SK-N-SH (cell line): ENCODE results near the gene PTPRD. TPM values are rescaled to one million over a fixed set of nuclear protein-coding genes. Genes with fewer than 3 reads are reported as not detected.

ENCODE experiments used
- CTCF ChIA-PET: fragments of 300-600, 350-600 bp; formaldehyde crosslinking; extraction: SDS; loops from one replicate; lab custom pipeline; 2021; lab: Yijun Ruan, JAX
- POLR2A ChIA-PET: fragments of 350-600 bp; sonication (Branson Sonifier 250); formaldehyde crosslinking; extraction: SDS; loops from one replicate; lab custom pipeline; 2020; ENCODE audit warnings: antibody characterized with exemption, inconsistent platforms; lab: Yijun Ruan, JAX
- DNase-seq: peaks from one replicate; pipeline ENCODE4 v3.0.0; 2012
- H2AFZ ChIP-seq: fragments of 200-600 bp; sonication (generic); 2 replicates; pipeline ENCODE4 v1.8.1; 2016; ENCODE audit warnings: antibody characterized with exemption, mild to moderate bottlenecking, low read depth
- H3F3A ChIP-seq: fragments of 200-600 bp; sonication (generic); replicated peaks from 2 replicates; pipeline ENCODE3; 2016; ENCODE audit warnings: antibody characterized with exemption, mild to moderate bottlenecking; ENCODE audit not compliant: insufficient read depth
- H3K27ac ChIP-seq, 2 experiments: fragments of 200-500 bp in 1 of 2; fragments of 200-600 bp in 1 of 2; sonication (Bioruptor generic) in 1 of 2; sonication (generic), shearing (Covaris generic) in 1 of 2; 2 replicates each; pipeline versions ENCODE4 v1.5.1 to v1.6.1; 2014 to 2016; ENCODE audit warnings: low read depth in 2 of 2, inconsistent platforms in 1 of 2, low read length in 1 of 2, mild to moderate bottlenecking in 1 of 2, mixed read lengths in 1 of 2
- H3K27me3 ChIP-seq: fragments of 200-600 bp; sonication (generic), shearing (Covaris generic); 2 replicates; pipeline ENCODE4 v1.6.1; 2016; ENCODE audit warnings: mixed run types; ENCODE audit not compliant: insufficient read depth
- H3K36me3 ChIP-seq, 2 experiments: fragments of 200-500 bp in 1 of 2; fragments of 200-600 bp in 1 of 2; sonication (Bioruptor generic) in 1 of 2; sonication (generic) in 1 of 2; replicated peaks in 1 of 2; 2 replicates each; pipeline versions ENCODE3 to v1.5.1; 2014 to 2016; ENCODE audit warnings: low read length in 1 of 2, mild to moderate bottlenecking in 1 of 2; ENCODE audit not compliant: insufficient read depth in 2 of 2, control insufficient read depth in 1 of 2
- H3K4me1 ChIP-seq, 2 experiments: fragments of 200-500 bp in 1 of 2; fragments of 200-600 bp in 1 of 2; sonication (Bioruptor generic) in 1 of 2; sonication (generic), shearing (Covaris generic) in 1 of 2; 2 replicates each; pipeline versions ENCODE4 v1.5.1 to v1.6.1; 2014 to 2016; ENCODE audit warnings: low read depth in 1 of 2, low read length in 1 of 2, mixed run types in 1 of 2; ENCODE audit not compliant: insufficient read depth in 2 of 2, control insufficient read depth in 1 of 2
- H3K4me2 ChIP-seq: fragments of 200-600 bp; sonication (generic), shearing (Covaris generic); 2 replicates; pipeline ENCODE4 v1.6.1; 2017; ENCODE audit warnings: mixed run types
- H3K4me3 ChIP-seq, 2 experiments: fragments of 200-500 bp in 1 of 2; fragments of 200-600 bp in 1 of 2; sonication (Bioruptor generic) in 1 of 2; sonication (generic), shearing (Covaris generic) in 1 of 2; 2 replicates each; pipeline versions ENCODE4 v1.5.1 to v1.8.1; 2014 to 2016; ENCODE audit warnings: low read depth in 2 of 2, inconsistent platforms in 1 of 2, low read length in 1 of 2, mild to moderate bottlenecking in 1 of 2, mixed read lengths in 1 of 2, moderate library complexity in 1 of 2
- H3K79me2 ChIP-seq: fragments of 200-600 bp; sonication (generic); 2 replicates; pipeline ENCODE4 v1.8.1; 2017; ENCODE audit warnings: mild to moderate bottlenecking; ENCODE audit not compliant: insufficient read depth
- H3K9ac ChIP-seq: fragments of 200-600 bp; sonication (generic); 2 replicates; pipeline ENCODE4 v1.6.1; 2017; ENCODE audit warnings: mixed run types
- H3K9me2 ChIP-seq: fragments of 200-600 bp; sonication (generic); 2 replicates; pipeline ENCODE4 v1.6.1; 2017; ENCODE audit warnings: mixed run types
- H3K9me3 ChIP-seq: fragments of 200-600 bp; sonication (generic); 2 replicates; pipeline ENCODE4 v1.6.1; 2017; ENCODE audit warnings: mixed run types, mild to moderate bottlenecking, moderate library complexity
- H4K20me1 ChIP-seq: fragments of 200-600 bp; sonication (generic); 2 replicates; pipeline ENCODE4 v1.6.1; 2017; ENCODE audit warnings: mild to moderate bottlenecking, mixed run types; ENCODE audit not compliant: insufficient read depth
- CTCF ChIP-seq: fragments of 200-600 bp; sonication (generic); IDR thresholded peaks from 2 replicates; pipeline ENCODE4 v1.6.1; 2017; ENCODE audit warnings: antibody characterized with exemption, mild to moderate bottlenecking, moderate library complexity
- EP300 ChIP-seq, 2 experiments: IDR thresholded peaks; 2 replicates each; pipeline versions ENCODE4 v1.4.0 to v1.6.1; 2012; ENCODE audit warnings: borderline replicate concordance in 1 of 2, low read depth in 1 of 2, low read length in 1 of 2
- EZH2phosphoT487 ChIP-seq: fragments of 200-600 bp; sonication (generic); IDR thresholded peaks from 2 replicates; pipeline ENCODE4 v1.6.1; 2017; ENCODE audit warnings: low read depth, mixed run types, mild to moderate bottlenecking, antibody characterized with exemption, moderate library complexity, borderline replicate concordance
- FOSL2 ChIP-seq: IDR thresholded peaks from 2 replicates; pipeline ENCODE4 v1.4.0; 2012; ENCODE audit warnings: low read depth, mild to moderate bottlenecking, moderate library complexity, borderline replicate concordance
- FOXJ3 ChIP-seq: sonication (generic); formaldehyde crosslinking; IDR thresholded peaks from 2 replicates; pipeline ENCODE4 v1.5.1; 2020; ENCODE audit warnings: mild to moderate bottlenecking, missing genetic modification reagents
- FOXM1 ChIP-seq: IDR thresholded peaks from 2 replicates; pipeline ENCODE4 v1.4.0; 2012; ENCODE audit warnings: low read depth, mild to moderate bottlenecking
- GABPA ChIP-seq: IDR thresholded peaks from 2 replicates; pipeline ENCODE4 v1.4.0; 2012; ENCODE audit warnings: low read depth, mild to moderate bottlenecking
- IRF3 ChIP-seq: fragments of 150-350 bp; IDR thresholded peaks from 2 replicates; pipeline ENCODE4 v1.6.1; 2016; ENCODE audit warnings: mild to moderate bottlenecking, low read depth, low read length
- JUND ChIP-seq: IDR thresholded peaks from 2 replicates; pipeline ENCODE4 v1.4.0; 2012
- MAX ChIP-seq: IDR thresholded peaks from 2 replicates; pipeline ENCODE4 v1.4.0; 2012; ENCODE audit warnings: low read depth
- NFIC ChIP-seq: IDR thresholded peaks from 2 replicates; pipeline ENCODE4 v1.4.0; 2012; ENCODE audit warnings: borderline replicate concordance
- NRF1 ChIP-seq: IDR thresholded peaks from 2 replicates; pipeline ENCODE4 v1.6.1; 2012; ENCODE audit warnings: low read depth, mild to moderate bottlenecking, low read length
- RAD21 ChIP-seq: IDR thresholded peaks from 2 replicates; pipeline ENCODE4 v1.6.1; 2012; ENCODE audit warnings: mild to moderate bottlenecking, low read length
- RFX5 ChIP-seq: IDR thresholded peaks from 2 replicates; pipeline ENCODE4 v1.6.1; 2012; ENCODE audit warnings: mild to moderate bottlenecking, improper control_type of control experiment, low read length
- USF2 ChIP-seq: fragments of 150-350 bp; IDR thresholded peaks from 2 replicates; pipeline ENCODE4 v1.6.1; 2017; ENCODE audit warnings: antibody characterized with exemption, low read length, low read depth, borderline replicate concordance
- YY1 ChIP-seq: IDR thresholded peaks from 2 replicates; pipeline ENCODE4 v1.4.0; 2012; ENCODE audit warnings: low read depth, mild to moderate bottlenecking
- WGBS: methylation state at CpG from one replicate; pipeline ENCODE4 v1.1.6; 2017; ENCODE audit warnings: low lambda C conversion rate; 5-methylcytosine and 5-hydroxymethylcytosine counted together
- polyA plus RNA-seq, 3 experiments: library from polyadenylated mRNA; depleted of rRNA; stranded (reverse); fragments of >200 nt; gene quantifications; 2 replicates each; pipeline ENCODE4 v1.2.3, GENCODE V29; 2012

PTPRD gene
- polyA plus RNA-seq, 1 of the 3 experiments (the other 2 are of a cell fraction), result 0.15 TPM

- DNase-seq, result no peak
- no peak for TF ChIP-seq EZH2phosphoT487
- no peak for TF ChIP-seq EP300 (IDR thresholded peaks at IDR 0.05; ENCODE audit: borderline replicate concordance in 1 of 2, low read depth in 1 of 2, low read length in 1 of 2)
- TF ChIP-seq NFIC, result no peak
- TF ChIP-seq IRF3, result no peak
- TF ChIP-seq RAD21, result no peak
- no peak for TF ChIP-seq CTCF
- no peak for TF ChIP-seq FOXJ3 (CRISPR knock-in tag)
- TF ChIP-seq JUND, result no peak
- no peak for TF ChIP-seq RFX5
- TF ChIP-seq FOXM1, result no peak
- TF ChIP-seq MAX, result no peak
- TF ChIP-seq FOSL2, result no peak
- TF ChIP-seq NRF1, result no peak
- no peak for TF ChIP-seq GABPA
- no peak for TF ChIP-seq YY1
- no peak for TF ChIP-seq USF2
- TF ChIP-seq, all 33 proteins: peak for 0
- H3K9me2 ChIP-seq, result no peaks in the 10 kb centered on the region
- H3F3A ChIP-seq, result no peaks in the 10 kb centered on the region
- H3K9me3 ChIP-seq, result no peaks in the 10 kb centered on the region
- 25% methylated on average over 2 of the region's 2 CpGs for WGBS
- no peaks in the 10 kb centered on the region for H3K36me3 ChIP-seq
- POLR2A ChIA-PET, result interaction anchor here (0.6 kb wide), 1 partner anchor 353 kb away, joined by 4 read pairs; no protein-coding TSS in a partner anchor
- H3K27ac ChIP-seq, result no peak overlapping the region
- H3K9ac ChIP-seq, result no peak overlapping the region
- H3K4me2 ChIP-seq, result no peak overlapping the region
- CTCF ChIA-PET, result no interaction called here
- no peaks in the 10 kb centered on the region for H4K20me1 ChIP-seq
- no peaks in the 10 kb centered on the region for H3K79me2 ChIP-seq
- H2AFZ ChIP-seq, result no peak overlapping the region
- no peaks in the 10 kb centered on the region for H3K4me1 ChIP-seq
- no peak overlapping the region for H3K4me3 ChIP-seq
- H3K27me3 ChIP-seq, result no peaks in the 10 kb centered on the region
Observed at GRCh38 chr9:8420416-8420815, 2192.4 kb downstream of the PTPRD start.
